ENCODE measurements around the gene MISP3.

- TF ChIP-seq, protein P1, sequence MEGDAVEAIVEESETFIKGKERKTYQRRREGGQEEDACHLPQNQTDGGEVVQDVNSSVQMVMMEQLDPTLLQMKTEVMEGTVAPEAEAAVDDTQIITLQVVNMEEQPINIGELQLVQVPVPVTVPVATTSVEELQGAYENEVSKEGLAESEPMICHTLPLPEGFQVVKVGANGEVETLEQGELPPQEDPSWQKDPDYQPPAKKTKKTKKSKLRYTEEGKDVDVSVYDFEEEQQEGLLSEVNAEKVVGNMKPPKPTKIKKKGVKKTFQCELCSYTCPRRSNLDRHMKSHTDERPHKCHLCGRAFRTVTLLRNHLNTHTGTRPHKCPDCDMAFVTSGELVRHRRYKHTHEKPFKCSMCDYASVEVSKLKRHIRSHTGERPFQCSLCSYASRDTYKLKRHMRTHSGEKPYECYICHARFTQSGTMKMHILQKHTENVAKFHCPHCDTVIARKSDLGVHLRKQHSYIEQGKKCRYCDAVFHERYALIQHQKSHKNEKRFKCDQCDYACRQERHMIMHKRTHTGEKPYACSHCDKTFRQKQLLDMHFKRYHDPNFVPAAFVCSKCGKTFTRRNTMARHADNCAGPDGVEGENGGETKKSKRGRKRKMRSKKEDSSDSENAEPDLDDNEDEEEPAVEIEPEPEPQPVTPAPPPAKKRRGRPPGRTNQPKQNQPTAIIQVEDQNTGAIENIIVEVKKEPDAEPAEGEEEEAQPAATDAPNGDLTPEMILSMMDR (IDR thresholded peaks at IDR 0.05): no peak
- no peak for TF ChIP-seq POLR2A (IDR thresholded peaks at IDR 0.05)
Observed at GRCh38 chr19:14059652-14060155, 12.9 kb upstream of the MISP3 start.

All from uterus (tissue), 2 donors.